Heart right ventricle (tissue), 16 donors: ENCODE measurements around the gene IL1RAPL1. TPM values are rescaled to one million over a fixed set of nuclear protein-coding genes. Genes with fewer than 3 reads are reported as not detected.

Experiments used
- ATAC-seq, 8 donors: fragments of 200-7000 bp; cut with Tn5 transposase; one replicate each; pipeline ENCODE4 v1.9.1; 2020; ENCODE audit warnings: mild to moderate bottlenecking in 8 of 8, moderate library complexity in 8 of 8, moderate number of reproducible peaks in 1 of 8
- DNase-seq, 2 donors: peaks; one replicate each; pipeline ENCODE4 v3.0.0-alpha.2; 2020
- H3K27ac ChIP-seq, 10 donors: fragments of 200-600 bp; sonication (generic) in 2 of 10; one replicate each; pipeline versions ENCODE4 v1.5.0 to v1.8.0; 2020 to 2022; ENCODE audit warnings: mild to moderate bottlenecking in 3 of 10
- H3K27me3 ChIP-seq, 7 donors: fragments of 200-600 bp; one replicate each; pipeline ENCODE4 v1.8.0; 2021 to 2022; ENCODE audit warnings: mild to moderate bottlenecking in 2 of 7
- H3K36me3 ChIP-seq, 9 donors: fragments of 200-600 bp; sonication (generic) in 1 of 9; one replicate each; pipeline versions ENCODE4 v1.5.0 to v1.8.0; 2020 to 2022; ENCODE audit warnings: mild to moderate bottlenecking in 2 of 9
- H3K4me1 ChIP-seq, 9 donors: fragments of 200-600 bp; sonication (generic) in 1 of 9; one replicate each; pipeline versions ENCODE4 v1.5.0 to v1.8.0; 2020 to 2022; ENCODE audit warnings: mild to moderate bottlenecking in 4 of 9
- H3K4me3 ChIP-seq, 10 donors: fragments of 200-600 bp; sonication (generic) in 2 of 10; one replicate each; pipeline versions ENCODE4 v1.5.0 to v1.8.0; 2020 to 2022; ENCODE audit warnings: mild to moderate bottlenecking in 7 of 10, moderate library complexity in 2 of 10
- H3K9me3 ChIP-seq, 11 donors: fragments of 200-600 bp in 10 of 11; sonication (generic) in 2 of 11; one replicate each; pipeline versions ENCODE4 v1.5.0 to v1.8.0; 2013 to 2022; ENCODE audit warnings: mild to moderate bottlenecking in 2 of 11, control low read depth in 1 of 11, moderate library complexity in 1 of 11
- WGBS, 2 donors: extraction: QIAGEN DNeasy Blood & Tissue Kit; methylation state at CpG; one replicate each; pipeline ENCODE4 v1.1.7; 2013; ENCODE audit warnings: inconsistent platforms in 1 of 2; 5-methylcytosine and 5-hydroxymethylcytosine counted together
- intact Hi-C, 10 donors: fragments of 100-400 bp; cut with DNase I; formaldehyde crosslinking; loops; one replicate each; pipeline versions ENCODE4 v1.11.1 to v1.14.2; 2022
- polyA plus RNA-seq, 2 donors: library from polyadenylated mRNA; stranded (reverse); fragments of 200-250 nt; gene quantifications; one replicate each; pipeline ENCODE4 v1.2.3, GENCODE V29; 2013
- total RNA-seq, 10 donors: library from RNA; stranded (reverse); fragmentation: NEBNext Ultra II Directional in 3 of 10; extraction: Animal tissue kit (Norgen Biotek cat#: 25700) in 3 of 10; gene quantifications; one replicate each; pipeline versions ENCODE4 v1.2.1 to v1.2.4, GENCODE V29; 2021 to 2023
- TF ChIP-seq, protein P1 (sequence below), 9 donors: fragments of 200-600 bp; sonication (generic) in 2 of 9; IDR thresholded peaks; one replicate each; pipeline versions ENCODE4 v1.5.0 to v1.8.0; 2021 to 2022; ENCODE audit warnings: antibody characterized with exemption in 9 of 9, mild to moderate bottlenecking in 5 of 9, moderate library complexity in 1 of 9
- donor health status: Arrhythmogenic right ventricular cardiomyopathy.
- donor health status: ischemic (EF 13 %, LVEDD 7.1; RV severe dilation, severe dysfunction).
- donor health status: healthy with polysubstance abuse.
- donor health status: DM: no; HTN: yes; CAD: no.
- donor health status: DM: no; HTN: no; CAD: no.
- donor health status: ischemic (EF 25% LVEDD 6.9; RV normal size, moderate dysfunction).
- donor health status: ischemic (EF 25% LVEDD 5.7; RV mildly dilated, moderate dysfunction).
- donor health status: healthy.
- donor health status: DM: yes; HTN: yes; CAD: no.
- donor health status: Ischemic cardiomyopathy.
- donor health status: ischemic (EF 35%, LVEDD 5.7; RV mildly dilated, moderate dysfunction).
- donor health status: nonischemic (EF 11% LVEDD 7.7; RV severe dilation, severe dysfunction).
- donor health status: DM: yes; HTN: yes; CAD: no.
- donor health status: PGD.
- donor health status: ischemic (EF 29% LVEDD 5.4; RV normal size, mild dysfunction).
- donor health status: nonischemic (EF 23%, LVEDD 6.1; RV moderate dilation, normal function).

IL1RAPL1 gene
- total and polyA plus RNA-seq, 12 donors = 0.13 to 6.3 (median 2.8) TPM

GRCh38 chrX:29407357-29407756, 820.1 kb downstream of the IL1RAPL1 start:
- no peak for DNase-seq
- WGBS, 2 donors = 98% methylated on average over 4 of the region's 4 CpGs
- H3K4me3 ChIP-seq = no peak overlapping the region

DNA sequence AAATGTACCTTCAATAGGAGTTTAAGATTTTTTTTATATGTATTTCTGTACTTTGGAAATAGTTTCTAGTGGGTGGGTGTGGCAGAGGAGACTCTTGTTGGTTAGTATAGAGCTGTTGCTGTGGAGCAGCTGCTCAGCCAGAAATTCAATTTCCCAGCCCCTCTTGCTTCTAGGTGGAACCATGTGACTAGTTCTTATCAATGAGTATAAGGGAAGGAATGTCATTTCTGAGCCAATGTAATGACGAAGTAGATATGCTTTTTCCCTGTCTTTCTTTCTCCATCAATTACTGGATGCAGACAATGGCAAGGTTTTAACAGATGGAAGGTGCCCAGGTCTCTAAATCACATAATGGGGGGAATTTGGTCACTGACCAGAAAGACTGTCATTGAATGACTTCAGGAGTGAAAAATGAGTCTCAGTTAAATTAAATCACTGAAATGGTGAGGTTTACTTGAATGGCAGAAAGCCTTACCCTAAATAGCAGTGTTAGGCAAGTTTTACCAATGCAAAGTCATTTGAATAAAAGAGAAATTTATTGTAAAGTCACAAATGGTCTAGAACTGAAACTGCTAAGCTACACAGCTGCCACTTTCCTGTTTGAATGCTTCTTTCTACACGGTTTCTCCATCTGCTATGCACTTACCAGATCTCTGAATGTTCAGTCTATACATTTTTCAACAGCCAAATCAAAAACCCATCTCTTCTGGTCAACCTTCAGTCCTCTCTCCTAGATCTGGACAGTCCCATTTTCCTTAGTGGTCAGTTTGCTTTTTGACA, 832.7 kb downstream of the IL1RAPL1 start:
- H3K9me3 ChIP-seq = no peaks in the 10 kb centered on the region
- no peak overlapping the region for H3K27ac ChIP-seq
- no peak for ATAC-seq
- WGBS, 2 donors = 34 to 52% methylated on average over 2 of the region's 2 CpGs
- H3K4me1 ChIP-seq = no peaks in the 10 kb centered on the region
- intact Hi-C loops = no loop called here
- no peak for DNase-seq
- no peaks in the 10 kb centered on the region for H3K27me3 ChIP-seq
- TF ChIP-seq, protein P1, sequence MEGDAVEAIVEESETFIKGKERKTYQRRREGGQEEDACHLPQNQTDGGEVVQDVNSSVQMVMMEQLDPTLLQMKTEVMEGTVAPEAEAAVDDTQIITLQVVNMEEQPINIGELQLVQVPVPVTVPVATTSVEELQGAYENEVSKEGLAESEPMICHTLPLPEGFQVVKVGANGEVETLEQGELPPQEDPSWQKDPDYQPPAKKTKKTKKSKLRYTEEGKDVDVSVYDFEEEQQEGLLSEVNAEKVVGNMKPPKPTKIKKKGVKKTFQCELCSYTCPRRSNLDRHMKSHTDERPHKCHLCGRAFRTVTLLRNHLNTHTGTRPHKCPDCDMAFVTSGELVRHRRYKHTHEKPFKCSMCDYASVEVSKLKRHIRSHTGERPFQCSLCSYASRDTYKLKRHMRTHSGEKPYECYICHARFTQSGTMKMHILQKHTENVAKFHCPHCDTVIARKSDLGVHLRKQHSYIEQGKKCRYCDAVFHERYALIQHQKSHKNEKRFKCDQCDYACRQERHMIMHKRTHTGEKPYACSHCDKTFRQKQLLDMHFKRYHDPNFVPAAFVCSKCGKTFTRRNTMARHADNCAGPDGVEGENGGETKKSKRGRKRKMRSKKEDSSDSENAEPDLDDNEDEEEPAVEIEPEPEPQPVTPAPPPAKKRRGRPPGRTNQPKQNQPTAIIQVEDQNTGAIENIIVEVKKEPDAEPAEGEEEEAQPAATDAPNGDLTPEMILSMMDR (IDR thresholded peaks at IDR 0.05) = no peak
- H3K4me3 ChIP-seq = no peak overlapping the region
- no peaks in the 10 kb centered on the region for H3K36me3 ChIP-seq

More at GRCh38 chrX:29407357-29407756, 820.1 kb downstream of the IL1RAPL1 start:
- Histone ChIP-seq H3K27ac (no peak overlapping the region), H3K27me3 (no peaks in the 10 kb centered on the region), H3K4me1 (no peaks in the 10 kb centered on the region), H3K36me3 (no peaks in the 10 kb centered on the region), H3K9me3 (peaks cover 0 to 5% (median 0%) of the 10 kb centered on the region in 11 donors)
- intact Hi-C loops = no loop called here
- ATAC-seq = no peak
- TF ChIP-seq, protein P1 (IDR thresholded peaks at IDR 0.05) = no peak

GRCh38 chrX:29422034-29422433, 834.8 kb downstream of the IL1RAPL1 start:
- 86 to 87% methylated on average over 3 of the region's 3 CpGs for WGBS, 2 donors
- ATAC-seq = no peak
- intact Hi-C loops = no loop called here
- Histone ChIP-seq H3K4me1 (no peaks in the 10 kb centered on the region), H3K27me3 (no peaks in the 10 kb centered on the region), H3K9me3 (peaks cover 0 to 3% (median 0%) of the 10 kb centered on the region in 11 donors), H3K36me3 (no peaks in the 10 kb centered on the region), H3K27ac (no peak overlapping the region), H3K4me3 (no peak overlapping the region)
- TF ChIP-seq, protein P1 (IDR thresholded peaks at IDR 0.05) = no peak
- no peak for DNase-seq

GRCh38 chrX:29431895-29432294, 844.6 kb downstream of the IL1RAPL1 start:
- intact Hi-C loops = no loop called here
- peaks cover 0 to 12% (median 0%) of the 10 kb centered on the region in 11 donors for H3K9me3 ChIP-seq
- H3K27ac ChIP-seq = no peak overlapping the region
- no peaks in the 10 kb centered on the region for H3K4me1 ChIP-seq
- no peak overlapping the region for H3K4me3 ChIP-seq
- H3K36me3 ChIP-seq = no peaks in the 10 kb centered on the region
- 91 to 94% methylated on average over 2 of the region's 2 CpGs for WGBS, 2 donors
- ATAC-seq (no peak), DNase-seq (no peak)
- TF ChIP-seq, protein P1 (IDR thresholded peaks at IDR 0.05) = no peak
- no peaks in the 10 kb centered on the region for H3K27me3 ChIP-seq
